MM.1S (cell line): ENCODE measurements around the gene RPL7A.

Experiments
- DNase-seq: peaks from one replicate; pipeline ENCODE4 v3.0.0-alpha.2; 2015
- H2AFZ ChIP-seq: fragments of 300-600 bp; sonication (generic); 2 replicates; pipeline ENCODE4 v1.6.0; 2016; ENCODE audit warnings: antibody characterized with exemption, low read length
- H3F3A ChIP-seq: fragments of 300-600 bp; sonication (generic); 2 replicates; pipeline ENCODE4 v1.6.1; 2016; ENCODE audit warnings: mild to moderate bottlenecking, antibody characterized with exemption, low read length, moderate library complexity, mixed read lengths; ENCODE audit not compliant: insufficient read depth
- H3K27ac ChIP-seq: fragments of 300-600 bp; sonication (generic); 2 replicates; pipeline ENCODE4 v1.5.1; 2016; ENCODE audit warnings: mild to moderate bottlenecking, low read length
- H3K27me3 ChIP-seq: fragments of 300-600 bp; sonication (generic); replicated peaks from 2 replicates; pipeline ENCODE4 v1.6.0; 2016; ENCODE audit warnings: low read length; ENCODE audit not compliant: insufficient read depth
- H3K36me3 ChIP-seq: fragments of 300-600 bp; sonication (generic); replicated peaks from 2 replicates; pipeline ENCODE4 v1.6.1; 2016; ENCODE audit warnings: mild to moderate bottlenecking, low read length, mixed read lengths; ENCODE audit not compliant: insufficient read depth
- H3K4me1 ChIP-seq: fragments of 300-600 bp; sonication (generic); 2 replicates; pipeline ENCODE4 v1.6.1; 2016; ENCODE audit warnings: low read length, mixed read lengths
- H3K4me2 ChIP-seq: fragments of 300-600 bp; sonication (generic); 2 replicates; pipeline ENCODE4 v1.6.0; 2016; ENCODE audit warnings: low read depth, low read length
- H3K4me3 ChIP-seq: fragments of 300-600 bp; sonication (generic); 2 replicates; pipeline ENCODE4 v1.5.1; 2016; ENCODE audit warnings: low read length, mixed read lengths
- H3K79me2 ChIP-seq: fragments of 300-600 bp; sonication (generic); 2 replicates; pipeline ENCODE4 v1.6.1; 2016; ENCODE audit warnings: mixed run types, low read length, mixed read lengths
- H3K9ac ChIP-seq: fragments of 300-600 bp; sonication (generic); 2 replicates; pipeline ENCODE4 v1.6.1; 2016; ENCODE audit warnings: low read length, mixed read lengths
- H3K9me2 ChIP-seq: fragments of 300-600 bp; sonication (generic); replicated peaks from 2 replicates; pipeline ENCODE4 v1.6.1; 2016; ENCODE audit warnings: mild to moderate bottlenecking, low read length, mixed read lengths; ENCODE audit not compliant: insufficient read depth
- H3K9me3 ChIP-seq: fragments of 300-600 bp; sonication (generic); replicated peaks from 2 replicates; pipeline ENCODE4 v1.6.1; 2016; ENCODE audit warnings: mild to moderate bottlenecking, low read length, mixed read lengths; ENCODE audit not compliant: insufficient read depth
- H4K20me1 ChIP-seq: fragments of 300-600 bp; sonication (generic); 2 replicates; pipeline ENCODE4 v1.6.1; 2016; ENCODE audit warnings: mild to moderate bottlenecking, low read length, moderate library complexity, mixed read lengths; ENCODE audit not compliant: insufficient read depth
- EZH2 ChIP-seq: fragments of 300-600 bp; sonication (generic); optimal IDR thresholded peaks from 2 replicates; pipeline ENCODE3; 2017; ENCODE audit warnings: low read depth, mild to moderate bottlenecking, antibody characterized with exemption, low read length, mixed read lengths
- EZH2phosphoT487 ChIP-seq: fragments of 300-600 bp; sonication (generic); IDR thresholded peaks from 2 replicates; pipeline ENCODE4 v1.6.1; 2018; ENCODE audit warnings: antibody characterized with exemption, low read length
- TF ChIP-seq, protein P1 (sequence below): fragments of 300-600 bp; sonication (generic); IDR thresholded peaks from 2 replicates; pipeline ENCODE4 v1.5.1; 2016; ENCODE audit warnings: antibody characterized with exemption, low read length, mixed read lengths

The RPL7A gene

DNA sequence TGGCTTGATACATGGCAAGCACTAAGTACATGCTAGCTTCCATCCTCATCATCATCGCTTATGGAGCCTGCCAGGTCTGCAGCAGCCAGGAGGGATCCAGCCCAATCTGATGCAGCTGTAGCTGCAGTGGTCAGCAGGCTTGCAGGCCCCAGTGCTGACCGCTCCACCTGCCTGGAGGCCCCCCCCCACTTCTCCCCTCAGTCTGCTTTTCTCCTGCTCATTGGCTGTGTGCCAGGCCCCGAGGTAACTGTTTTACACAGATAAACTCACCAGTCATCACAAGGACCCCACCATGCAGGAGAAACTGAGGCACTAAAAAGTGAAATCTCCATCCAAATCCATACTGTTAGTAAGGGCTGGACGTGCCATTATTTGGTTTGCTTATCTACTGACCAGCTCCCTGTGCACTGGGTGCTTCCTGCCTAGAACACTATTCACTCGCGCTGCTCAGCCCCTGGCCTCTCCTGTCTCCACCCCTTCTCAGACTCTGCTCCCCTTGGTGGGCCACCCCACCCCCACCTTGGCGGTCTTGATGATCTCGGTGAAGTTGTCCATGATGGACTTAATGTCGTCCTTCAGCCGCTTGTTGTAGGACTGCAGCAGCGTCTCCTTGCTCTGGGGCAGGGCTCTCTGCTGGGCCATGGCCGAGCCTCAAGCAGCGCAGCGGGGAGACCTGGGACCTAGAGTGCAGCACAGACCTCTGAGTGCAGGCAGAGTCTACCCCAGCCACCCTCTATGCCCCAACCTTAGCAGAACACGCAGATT lies 1.8 kb upstream of the RPL7A start:
- TF ChIP-seq EZH2phosphoT487 = no peak
- no peak for TF ChIP-seq EZH2
- TF ChIP-seq, protein P1, sequence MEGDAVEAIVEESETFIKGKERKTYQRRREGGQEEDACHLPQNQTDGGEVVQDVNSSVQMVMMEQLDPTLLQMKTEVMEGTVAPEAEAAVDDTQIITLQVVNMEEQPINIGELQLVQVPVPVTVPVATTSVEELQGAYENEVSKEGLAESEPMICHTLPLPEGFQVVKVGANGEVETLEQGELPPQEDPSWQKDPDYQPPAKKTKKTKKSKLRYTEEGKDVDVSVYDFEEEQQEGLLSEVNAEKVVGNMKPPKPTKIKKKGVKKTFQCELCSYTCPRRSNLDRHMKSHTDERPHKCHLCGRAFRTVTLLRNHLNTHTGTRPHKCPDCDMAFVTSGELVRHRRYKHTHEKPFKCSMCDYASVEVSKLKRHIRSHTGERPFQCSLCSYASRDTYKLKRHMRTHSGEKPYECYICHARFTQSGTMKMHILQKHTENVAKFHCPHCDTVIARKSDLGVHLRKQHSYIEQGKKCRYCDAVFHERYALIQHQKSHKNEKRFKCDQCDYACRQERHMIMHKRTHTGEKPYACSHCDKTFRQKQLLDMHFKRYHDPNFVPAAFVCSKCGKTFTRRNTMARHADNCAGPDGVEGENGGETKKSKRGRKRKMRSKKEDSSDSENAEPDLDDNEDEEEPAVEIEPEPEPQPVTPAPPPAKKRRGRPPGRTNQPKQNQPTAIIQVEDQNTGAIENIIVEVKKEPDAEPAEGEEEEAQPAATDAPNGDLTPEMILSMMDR = no peak
- DNase-seq = no peak
- H3K27me3 ChIP-seq = no peaks in the 10 kb centered on the region
- H3F3A ChIP-seq = peaks cover 32% of the 10 kb centered on the region
- peak overlapping the region; percentile 97 for H3K4me3 ChIP-seq
- peak overlapping the region; percentile 84; the same call in 1 of the 2 replicates for H3K9ac ChIP-seq
- peaks cover 17% of the 10 kb centered on the region for H3K36me3 ChIP-seq
- peaks cover 17% of the 10 kb centered on the region; the same call in 1 of the 2 replicates for H3K4me1 ChIP-seq
- H3K4me2 ChIP-seq = peak overlapping the region; percentile 88
- no peaks in the 10 kb centered on the region for H3K9me3 ChIP-seq
- no peaks in the 10 kb centered on the region for H3K9me2 ChIP-seq
- peaks cover 4% of the 10 kb centered on the region; the same call in 1 of the 2 replicates for H4K20me1 ChIP-seq
- H2AFZ ChIP-seq = no peak overlapping the region
- peaks cover 58% of the 10 kb centered on the region for H3K79me2 ChIP-seq
- no peak overlapping the region for H3K27ac ChIP-seq

DNA sequence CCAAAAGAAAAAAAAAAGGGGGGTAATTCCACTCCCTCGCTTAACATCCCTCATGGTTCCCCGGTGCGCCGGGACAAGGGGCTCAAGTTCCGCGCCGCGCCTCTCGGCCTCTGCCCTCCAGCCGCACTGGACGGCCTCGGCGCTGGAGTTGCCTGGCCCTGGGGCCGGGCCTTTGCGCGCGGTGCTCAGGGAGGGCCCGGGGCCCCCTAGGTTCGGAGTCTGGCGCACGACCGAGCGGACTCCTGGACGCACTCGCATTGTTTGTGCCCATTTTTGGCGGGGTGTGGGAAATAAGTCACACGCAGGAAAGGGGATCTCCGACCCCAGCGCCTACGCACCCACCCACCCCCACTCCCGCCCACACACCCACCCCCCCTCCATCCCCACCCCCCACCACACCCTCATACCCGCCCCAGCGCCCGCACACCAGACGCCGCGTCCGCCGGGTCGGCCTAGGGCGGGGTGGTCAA lies 468 bp upstream of the RPL7A start:
- Histone ChIP-seq H3F3A (peaks cover 45% of the 10 kb centered on the region), H4K20me1 (peaks cover 11% of the 10 kb centered on the region), H3K27me3 (no peaks in the 10 kb centered on the region), H3K9me2 (no peaks in the 10 kb centered on the region), H3K79me2 (peaks cover 58% of the 10 kb centered on the region), H3K36me3 (peaks cover 17% of the 10 kb centered on the region), H3K4me2 (peak overlapping the region; percentile 88; the same call in 1 of the 2 replicates), H2AFZ (peak overlapping the region; percentile 66), H3K9ac (peak overlapping the region; percentile 99), H3K9me3 (no peaks in the 10 kb centered on the region), H3K4me3 (peak overlapping the region; percentile 97), H3K4me1 (peaks cover 17% of the 10 kb centered on the region; the same call in 1 of the 2 replicates), H3K27ac (peak overlapping the region; percentile 83; the same call in 1 of the 2 replicates)
- peak; percentile 43 for DNase-seq
- TF ChIP-seq, protein P1 = no peak
- TF ChIP-seq EZH2phosphoT487 (no peak), EZH2 (no peak)

DNA sequence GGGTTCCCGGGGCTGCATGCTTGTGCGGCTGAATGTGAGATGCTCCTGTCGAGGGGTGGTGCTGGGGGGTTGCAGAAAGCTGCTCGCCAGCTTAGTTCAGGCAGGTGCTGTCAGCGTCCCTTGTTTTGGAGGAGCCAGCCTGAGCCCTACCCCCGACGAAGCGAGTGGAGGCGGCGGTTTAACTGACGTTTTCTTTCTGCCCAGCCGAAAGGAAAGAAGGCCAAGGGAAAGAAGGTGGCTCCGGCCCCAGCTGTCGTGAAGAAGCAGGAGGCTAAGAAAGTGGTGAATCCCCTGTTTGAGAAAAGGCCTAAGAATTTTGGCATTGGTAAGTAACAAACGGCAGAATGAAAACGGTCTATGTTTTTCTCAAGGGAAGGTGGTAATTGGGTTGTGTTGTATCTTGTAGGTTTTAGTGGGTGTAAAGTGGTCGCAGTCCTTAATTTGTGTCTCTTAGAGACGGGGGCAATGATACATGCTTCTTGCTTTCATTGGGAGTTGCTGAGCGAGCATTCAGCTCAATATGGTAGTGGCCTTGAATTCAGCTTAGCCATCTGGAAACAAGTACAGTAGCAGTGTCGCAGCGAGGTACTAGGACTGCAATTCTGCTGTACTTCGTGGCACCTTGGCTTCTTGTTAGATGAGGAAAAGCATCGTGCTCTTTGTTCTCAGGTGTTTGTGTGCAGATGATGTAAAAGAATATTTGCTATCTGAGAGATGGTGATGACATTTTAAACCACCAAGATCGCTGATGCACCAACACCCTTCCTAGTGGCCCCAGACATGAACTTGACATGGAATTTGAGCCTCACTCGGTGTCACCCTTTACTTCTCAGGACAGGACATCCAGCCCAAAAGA lies 928 bp downstream of the RPL7A start:
- no peaks in the 10 kb centered on the region for H3K27me3 ChIP-seq
- H3K9ac ChIP-seq = peak overlapping the region; percentile 99
- no peak overlapping the region for H2AFZ ChIP-seq
- peaks cover 11% of the 10 kb centered on the region for H4K20me1 ChIP-seq
- H3K79me2 ChIP-seq = peaks cover 58% of the 10 kb centered on the region
- peak overlapping the region; percentile 97 for H3K4me2 ChIP-seq
- TF ChIP-seq, protein P1 = no peak
- TF ChIP-seq EZH2phosphoT487 = no peak
- TF ChIP-seq EZH2 = no peak
- peak overlapping the region; percentile 83 for H3K27ac ChIP-seq
- peaks cover 17% of the 10 kb centered on the region for H3K36me3 ChIP-seq
- no peaks in the 10 kb centered on the region for H3K9me3 ChIP-seq
- peaks cover 58% of the 10 kb centered on the region for H3F3A ChIP-seq
- H3K4me1 ChIP-seq = peaks cover 17% of the 10 kb centered on the region; the same call in 1 of the 2 replicates
- no peaks in the 10 kb centered on the region for H3K9me2 ChIP-seq
- DNase-seq = no peak
- peak overlapping the region; percentile 97 for H3K4me3 ChIP-seq
